Loucy (cell line): ENCODE measurements around the gene EEF1AKMT1.

Experiments
- H2AFZ ChIP-seq: fragments of 200-600 bp; sonication (generic); 2 replicates; pipeline ENCODE4 v1.6.0; 2016; ENCODE audit warnings: antibody characterized with exemption, mild to moderate bottlenecking, low read length, moderate library complexity
- H3F3A ChIP-seq: fragments of 200-600 bp; 2 replicates; pipeline ENCODE4 v1.6.0; 2016; ENCODE audit warnings: antibody characterized with exemption, low read depth, mild to moderate bottlenecking
- H3K27me3 ChIP-seq: fragments of 200-600 bp; sonication (generic); 2 replicates; pipeline ENCODE4 v1.6.1; 2014; ENCODE audit warnings: low read length, mild to moderate bottlenecking; ENCODE audit not compliant: insufficient read depth, poor library complexity, severe bottlenecking
- H3K36me3 ChIP-seq: fragments of 200-600 bp; sonication (generic); 2 replicates; pipeline ENCODE4 v1.6.1; 2016; ENCODE audit warnings: low read length; ENCODE audit not compliant: insufficient read depth
- H3K4me1 ChIP-seq: fragments of 200-600 bp; sonication (generic); 2 replicates; pipeline ENCODE4 v1.5.1; 2014; ENCODE audit warnings: low read length, mild to moderate bottlenecking; ENCODE audit not compliant: insufficient read depth, poor library complexity, severe bottlenecking
- H3K4me2 ChIP-seq: fragments of 200-600 bp; sonication (generic); 2 replicates; pipeline ENCODE4 v1.6.0; 2014; ENCODE audit warnings: antibody characterized with exemption, low read length, low read depth, mild to moderate bottlenecking; ENCODE audit not compliant: poor library complexity, severe bottlenecking
- H3K4me3 ChIP-seq: fragments of 200-600 bp; sonication (generic); 2 replicates; pipeline ENCODE4 v1.5.1; 2014; ENCODE audit warnings: low read length, mild to moderate bottlenecking, mixed read lengths; ENCODE audit not compliant: poor library complexity, severe bottlenecking
- H3K79me2 ChIP-seq: fragments of 200-600 bp; sonication (generic); 2 replicates; pipeline ENCODE4 v1.6.1; 2014; ENCODE audit warnings: low read length; ENCODE audit not compliant: insufficient read depth
- H3K9ac ChIP-seq: fragments of 200-600 bp; sonication (generic); 2 replicates; pipeline ENCODE4 v1.6.0; 2014; ENCODE audit warnings: mild to moderate bottlenecking, low read depth, low read length, moderate library complexity; ENCODE audit not compliant: poor library complexity, severe bottlenecking
- H3K9me2 ChIP-seq: fragments of 200-600 bp; sonication (generic); replicated peaks from 2 replicates; pipeline ENCODE4 v1.6.1; 2016; ENCODE audit warnings: low read depth, low read length, mixed read lengths
- H3K9me3 ChIP-seq: fragments of 200-600 bp; sonication (generic); 2 replicates; pipeline ENCODE4 v1.6.1; 2014; ENCODE audit warnings: mild to moderate bottlenecking, antibody characterized with exemption, low read length, low read depth; ENCODE audit not compliant: insufficient read depth
- H4K20me1 ChIP-seq: fragments of 200-600 bp; sonication (generic); 2 replicates; pipeline ENCODE4 v1.6.0; 2014; ENCODE audit warnings: antibody characterized with exemption, low read length, mild to moderate bottlenecking; ENCODE audit not compliant: insufficient read depth, poor library complexity, severe bottlenecking
- EZH2phosphoT487 ChIP-seq: fragments of 200-600 bp; IDR thresholded peaks from 2 replicates; pipeline ENCODE4 v1.6.1; 2018; ENCODE audit warnings: antibody characterized with exemption, mild to moderate bottlenecking, moderate library complexity, borderline replicate concordance
- TF ChIP-seq, protein P1 (sequence below): fragments of 200-600 bp; sonication (generic); conservative IDR thresholded peaks from 2 replicates; pipeline ENCODE4 v1.5.1; 2014; ENCODE audit warnings: mild to moderate bottlenecking, antibody characterized with exemption, low read length

Gene EEF1AKMT1

DNA sequence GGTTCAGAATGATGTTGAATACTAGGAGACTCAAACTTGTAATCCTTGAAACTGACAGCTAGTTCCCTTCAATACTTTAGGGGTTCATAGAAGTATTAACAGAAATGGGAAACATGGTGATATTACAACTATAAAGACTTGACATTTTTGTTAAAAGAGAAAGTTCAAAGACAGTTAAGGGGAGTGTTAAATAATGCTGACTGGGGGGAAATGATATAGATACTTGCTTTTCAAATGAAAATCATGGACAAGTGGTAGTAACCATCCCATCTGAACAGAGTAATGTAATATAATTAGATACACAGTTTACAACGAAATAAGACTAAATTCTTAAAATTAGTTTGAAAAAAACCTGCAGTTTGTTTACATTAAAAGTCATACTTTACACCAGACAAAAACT, 6.6 kb upstream of the EEF1AKMT1 start:
- Histone ChIP-seq H3K27me3 (no peaks in the 10 kb centered on the region), H3K79me2 (no peaks in the 10 kb centered on the region), H3K9ac (no peak overlapping the region), H2AFZ (no peak overlapping the region), H3K4me2 (no peak overlapping the region), H3K4me1 (no peaks in the 10 kb centered on the region), H3K9me2 (no peaks in the 10 kb centered on the region), H3K9me3 (no peaks in the 10 kb centered on the region), H3F3A (no peaks in the 10 kb centered on the region), H4K20me1 (no peaks in the 10 kb centered on the region), H3K4me3 (no peak overlapping the region), H3K36me3 (no peaks in the 10 kb centered on the region; the same call in 1 of the 2 replicates)
- TF ChIP-seq, protein P1, sequence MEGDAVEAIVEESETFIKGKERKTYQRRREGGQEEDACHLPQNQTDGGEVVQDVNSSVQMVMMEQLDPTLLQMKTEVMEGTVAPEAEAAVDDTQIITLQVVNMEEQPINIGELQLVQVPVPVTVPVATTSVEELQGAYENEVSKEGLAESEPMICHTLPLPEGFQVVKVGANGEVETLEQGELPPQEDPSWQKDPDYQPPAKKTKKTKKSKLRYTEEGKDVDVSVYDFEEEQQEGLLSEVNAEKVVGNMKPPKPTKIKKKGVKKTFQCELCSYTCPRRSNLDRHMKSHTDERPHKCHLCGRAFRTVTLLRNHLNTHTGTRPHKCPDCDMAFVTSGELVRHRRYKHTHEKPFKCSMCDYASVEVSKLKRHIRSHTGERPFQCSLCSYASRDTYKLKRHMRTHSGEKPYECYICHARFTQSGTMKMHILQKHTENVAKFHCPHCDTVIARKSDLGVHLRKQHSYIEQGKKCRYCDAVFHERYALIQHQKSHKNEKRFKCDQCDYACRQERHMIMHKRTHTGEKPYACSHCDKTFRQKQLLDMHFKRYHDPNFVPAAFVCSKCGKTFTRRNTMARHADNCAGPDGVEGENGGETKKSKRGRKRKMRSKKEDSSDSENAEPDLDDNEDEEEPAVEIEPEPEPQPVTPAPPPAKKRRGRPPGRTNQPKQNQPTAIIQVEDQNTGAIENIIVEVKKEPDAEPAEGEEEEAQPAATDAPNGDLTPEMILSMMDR = no peak
- TF ChIP-seq EZH2phosphoT487 = no peak

- Histone ChIP-seq H3F3A (no peaks in the 10 kb centered on the region), H3K9ac (no peak overlapping the region), H3K79me2 (peaks cover 3% of the 10 kb centered on the region; the same call in 1 of the 2 replicates), H3K4me1 (peaks cover 3% of the 10 kb centered on the region), H2AFZ (no peak overlapping the region), H3K9me3 (no peaks in the 10 kb centered on the region), H3K36me3 (no peaks in the 10 kb centered on the region; the same call in 1 of the 2 replicates), H3K9me2 (no peaks in the 10 kb centered on the region), H3K4me2 (no peak overlapping the region), H4K20me1 (no peaks in the 10 kb centered on the region), H3K27me3 (no peaks in the 10 kb centered on the region), H3K4me3 (no peak overlapping the region)
- TF ChIP-seq, protein P1 = no peak
- TF ChIP-seq EZH2phosphoT487 = no peak
These were observed 5.6 kb upstream of the EEF1AKMT1 start for GRCh38 chr13:20779405-20779804.

DNA sequence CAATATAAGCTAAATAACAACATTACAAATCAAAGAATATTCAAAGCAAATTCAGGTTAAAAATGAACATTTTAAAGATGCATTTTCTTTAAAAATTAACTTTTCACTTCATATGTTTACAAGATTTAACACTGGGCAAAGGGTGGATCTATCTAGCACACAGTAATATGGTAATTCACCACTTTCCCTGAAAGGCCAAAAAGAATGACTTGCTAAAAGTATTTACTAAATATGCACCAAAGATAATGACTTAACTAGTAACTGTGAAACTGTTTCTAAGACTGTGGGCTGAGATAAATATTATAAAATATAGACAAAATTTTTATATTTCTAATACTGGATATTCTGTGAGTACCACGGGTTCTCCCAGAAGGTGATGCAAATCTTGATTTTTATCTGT, 4.5 kb upstream of the EEF1AKMT1 start:
- H3K9ac ChIP-seq = no peak overlapping the region
- H3K79me2 ChIP-seq = peaks cover 5% of the 10 kb centered on the region; the same call in 1 of the 2 replicates
- no peak overlapping the region for H3K4me3 ChIP-seq
- H3K4me1 ChIP-seq = peaks cover 8% of the 10 kb centered on the region
- no peaks in the 10 kb centered on the region for H3K36me3 ChIP-seq
- H2AFZ ChIP-seq = no peak overlapping the region
- H4K20me1 ChIP-seq = no peaks in the 10 kb centered on the region
- no peaks in the 10 kb centered on the region for H3K9me2 ChIP-seq
- H3K4me2 ChIP-seq = no peak overlapping the region
- H3K9me3 ChIP-seq = no peaks in the 10 kb centered on the region
- no peaks in the 10 kb centered on the region for H3F3A ChIP-seq
- no peaks in the 10 kb centered on the region for H3K27me3 ChIP-seq
- TF ChIP-seq, protein P1 = no peak
- TF ChIP-seq EZH2phosphoT487 = no peak
